Thyroid gland (tissue), 4 donors: ENCODE data around the gene SLAMF7.

Source experiments
- CTCF ChIP-seq, 6 experiments: fragments of 200-600 bp in 3 of 6; fragments of 450-650 bp in 3 of 6; sonication (generic) in 3 of 6; IDR thresholded peaks; one replicate each; pipeline ENCODE4 v1.5.1; 2016 to 2019; ENCODE audit warnings: antibody characterized with exemption in 6 of 6, mild to moderate bottlenecking in 2 of 6, inconsistent platforms in 1 of 6, moderate library complexity in 1 of 6
- POLR2A ChIP-seq, 2 donors: fragments of 450-650 bp; IDR thresholded peaks; one replicate each; pipeline ENCODE4 v1.6.1; 2017; ENCODE audit warnings: antibody characterized with exemption in 2 of 2, mild to moderate bottlenecking in 2 of 2, moderate library complexity in 1 of 2

- TF ChIP-seq CTCF (IDR thresholded peaks at IDR 0.05) = no peak
- TF ChIP-seq POLR2A (IDR thresholded peaks at IDR 0.05) = no peak
Measured at GRCh38 chr1:160734301-160734700, 4.7 kb upstream of the SLAMF7 start.
